Mucosa of descending colon (tissue), 3 donors: ENCODE results near the gene OR56A1. TPM values are rescaled to one million over a fixed set of nuclear protein-coding genes. Genes with fewer than 3 reads are reported as not detected.

Experiments
- ATAC-seq: fragments of 200-7000 bp; cut with Tn5 transposase; one replicate; pipeline ENCODE4 v1.9.1; 2020; ENCODE audit warnings: mild to moderate bottlenecking, moderate library complexity
- DNase-seq, 3 donors: peaks; one replicate each; pipeline ENCODE4 v3.0.0-alpha.2; 2020
- H3K36me3 ChIP-seq: fragments of 200-600 bp; one replicate; pipeline ENCODE4 v1.8.0; 2021; ENCODE audit warnings: low read depth, mild to moderate bottlenecking
- H3K4me1 ChIP-seq: fragments of 200-600 bp; one replicate; pipeline ENCODE4 v1.8.0; 2021; ENCODE audit warnings: low read depth, mild to moderate bottlenecking
- H3K4me3 ChIP-seq: fragments of 200-600 bp; one replicate; pipeline ENCODE4 v1.8.0; 2021; ENCODE audit warnings: mild to moderate bottlenecking
- H3K9me3 ChIP-seq: fragments of 200-600 bp; one replicate; pipeline ENCODE4 v1.8.0; 2021; ENCODE audit warnings: mild to moderate bottlenecking
- CTCF ChIP-seq: fragments of 200-600 bp; IDR thresholded peaks from one replicate; pipeline ENCODE4 v1.8.0; 2022; ENCODE audit warnings: antibody characterized with exemption, mild to moderate bottlenecking
- intact Hi-C, 2 donors: fragments of 100-400 bp; cut with DNase I in 1 of 2; cut with micrococcal nuclease in 1 of 2; formaldehyde crosslinking; loops; one replicate each; pipeline versions ENCODE4 v1.11.0 to v1.11.1; 2022; cut with DNase I, micrococcal nuclease
- total RNA-seq, 3 donors: library from RNA; stranded (reverse); fragmentation: NEBNext Ultra II Directional in 2 of 3; extraction: Animal tissue kit (Norgen Biotek cat#: 25700) in 2 of 3; gene quantifications; one replicate each; pipeline versions ENCODE4 v1.2.1 to v1.2.4, GENCODE V29; 2021 to 2023
- donor health status: DM: no; HTN: no; CAD: no; lungs with moderate emphysema.
- donor health status: DM: no; HTN: no; CAD: no.
- donor health status: DM: no; HTN: yes; CAD: no.

OR56A1 gene
- total RNA-seq, 3 donors from 2014 or later = 0.03 to 0.09 (median 0.05) TPM

- ATAC-seq (no peak), DNase-seq (no peak)
- no peaks in the 10 kb centered on the region for H3K36me3 ChIP-seq
- no peak overlapping the region for H3K4me3 ChIP-seq
- TF ChIP-seq CTCF = no peak
- intact Hi-C loops = no loop called here
- H3K9me3 ChIP-seq = no peaks in the 10 kb centered on the region
- H3K4me1 ChIP-seq = no peaks in the 10 kb centered on the region
These were observed 24.2 kb downstream of the OR56A1 start for GRCh38 chr11:6006395-6006794.

- H3K4me1 ChIP-seq = no peaks in the 10 kb centered on the region
- DNase-seq = no peak
- ATAC-seq = no peak
- no peaks in the 10 kb centered on the region for H3K36me3 ChIP-seq
- no peak overlapping the region for H3K4me3 ChIP-seq
- no peak for TF ChIP-seq CTCF
- intact Hi-C loops = no loop called here
- no peaks in the 10 kb centered on the region for H3K9me3 ChIP-seq
These were observed 28.3 kb downstream of the OR56A1 start for GRCh38 chr11:6002202-6002699.

GRCh38 chr11:5994791-5995190 lies 35.8 kb downstream of the OR56A1 start:
- Histone ChIP-seq H3K9me3 (no peaks in the 10 kb centered on the region), H3K4me3 (no peak overlapping the region), H3K4me1 (no peaks in the 10 kb centered on the region), H3K36me3 (no peaks in the 10 kb centered on the region)
- no peak for TF ChIP-seq CTCF
- peak in 1 of 3 donors; percentile 7 for DNase-seq
- intact Hi-C loops = no loop called here
- ATAC-seq = no peak

- ATAC-seq = peak; percentile 48
- Histone ChIP-seq H3K9me3 (no peaks in the 10 kb centered on the region), H3K4me1 (no peaks in the 10 kb centered on the region), H3K4me3 (no peak overlapping the region), H3K36me3 (no peaks in the 10 kb centered on the region)
- DNase-seq = peak in 1 of 3 donors; percentile 5
- TF ChIP-seq CTCF = peak; percentile 15
- intact Hi-C loops = no loop called here
These were observed 37.8 kb downstream of the OR56A1 start for GRCh38 chr11:5992604-5993251.

GRCh38 chr11:5992150-5992549 lies 38.4 kb downstream of the OR56A1 start:
- no peak for ATAC-seq
- no peak for DNase-seq
- no peaks in the 10 kb centered on the region for H3K4me1 ChIP-seq
- H3K4me3 ChIP-seq = no peak overlapping the region
- intact Hi-C loops = no loop called here
- H3K9me3 ChIP-seq = no peaks in the 10 kb centered on the region
- TF ChIP-seq CTCF = no peak
- no peaks in the 10 kb centered on the region for H3K36me3 ChIP-seq

GRCh38 chr11:5989203-5989602 lies 41.4 kb downstream of the OR56A1 start:
- H3K36me3 ChIP-seq = no peaks in the 10 kb centered on the region
- H3K4me3 ChIP-seq = no peak overlapping the region
- no peak for ATAC-seq
- TF ChIP-seq CTCF = no peak
- intact Hi-C loops = no loop called here
- DNase-seq = no peak
- no peaks in the 10 kb centered on the region for H3K4me1 ChIP-seq
- H3K9me3 ChIP-seq = no peaks in the 10 kb centered on the region
